D721Med (cell line): Measurements from ENCODE around the gene LDHD.
A peak's percentile ranks its signal among the peaks of the same experiment; 100 is the strongest.

Source experiments
- DNase-seq: peaks from one replicate; pipeline ENCODE4 v3.0.0; 2011; ENCODE audit warnings: low spot score; ENCODE audit not compliant: insufficient read length
- FAIRE-seq: peaks from 2 replicates; lab custom pipeline; 2011; peaks lifted over from hg19 to GRCh38; lab: Jason Lieb, UNC
- TF ChIP-seq, protein P1 (sequence below): IDR thresholded peaks from 2 replicates; pipeline ENCODE4 v1.5.1; 2012; ENCODE audit warnings: mild to moderate bottlenecking, control low read depth; ENCODE audit not compliant: insufficient read depth; ENCODE audit errors: missing control alignments

Gene LDHD

GRCh38 chr16:75110637-75111513, 5.7 kb downstream of the LDHD start:
- TF ChIP-seq, protein P1, sequence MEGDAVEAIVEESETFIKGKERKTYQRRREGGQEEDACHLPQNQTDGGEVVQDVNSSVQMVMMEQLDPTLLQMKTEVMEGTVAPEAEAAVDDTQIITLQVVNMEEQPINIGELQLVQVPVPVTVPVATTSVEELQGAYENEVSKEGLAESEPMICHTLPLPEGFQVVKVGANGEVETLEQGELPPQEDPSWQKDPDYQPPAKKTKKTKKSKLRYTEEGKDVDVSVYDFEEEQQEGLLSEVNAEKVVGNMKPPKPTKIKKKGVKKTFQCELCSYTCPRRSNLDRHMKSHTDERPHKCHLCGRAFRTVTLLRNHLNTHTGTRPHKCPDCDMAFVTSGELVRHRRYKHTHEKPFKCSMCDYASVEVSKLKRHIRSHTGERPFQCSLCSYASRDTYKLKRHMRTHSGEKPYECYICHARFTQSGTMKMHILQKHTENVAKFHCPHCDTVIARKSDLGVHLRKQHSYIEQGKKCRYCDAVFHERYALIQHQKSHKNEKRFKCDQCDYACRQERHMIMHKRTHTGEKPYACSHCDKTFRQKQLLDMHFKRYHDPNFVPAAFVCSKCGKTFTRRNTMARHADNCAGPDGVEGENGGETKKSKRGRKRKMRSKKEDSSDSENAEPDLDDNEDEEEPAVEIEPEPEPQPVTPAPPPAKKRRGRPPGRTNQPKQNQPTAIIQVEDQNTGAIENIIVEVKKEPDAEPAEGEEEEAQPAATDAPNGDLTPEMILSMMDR, result peak; percentile 78
- DNase-seq, result peak; percentile 51
- FAIRE-seq, result no peak

- TF ChIP-seq, protein P1, result no peak
- no peak for DNase-seq
- no peak for FAIRE-seq
Measured at GRCh38 chr16:75109732-75110243, 6.8 kb downstream of the LDHD start.

GRCh38 chr16:75108792-75109731, 7.5 kb downstream of the LDHD start:
- no peak for DNase-seq
- no peak for FAIRE-seq

GRCh38 chr16:75107505-75107904, 9.1 kb downstream of the LDHD start:
- FAIRE-seq (no peak), DNase-seq (no peak)
- TF ChIP-seq, protein P1, result no peak

More at GRCh38 chr16:75108792-75109731, 7.5 kb downstream of the LDHD start:
- TF ChIP-seq, protein P1, result no peak

DNA sequence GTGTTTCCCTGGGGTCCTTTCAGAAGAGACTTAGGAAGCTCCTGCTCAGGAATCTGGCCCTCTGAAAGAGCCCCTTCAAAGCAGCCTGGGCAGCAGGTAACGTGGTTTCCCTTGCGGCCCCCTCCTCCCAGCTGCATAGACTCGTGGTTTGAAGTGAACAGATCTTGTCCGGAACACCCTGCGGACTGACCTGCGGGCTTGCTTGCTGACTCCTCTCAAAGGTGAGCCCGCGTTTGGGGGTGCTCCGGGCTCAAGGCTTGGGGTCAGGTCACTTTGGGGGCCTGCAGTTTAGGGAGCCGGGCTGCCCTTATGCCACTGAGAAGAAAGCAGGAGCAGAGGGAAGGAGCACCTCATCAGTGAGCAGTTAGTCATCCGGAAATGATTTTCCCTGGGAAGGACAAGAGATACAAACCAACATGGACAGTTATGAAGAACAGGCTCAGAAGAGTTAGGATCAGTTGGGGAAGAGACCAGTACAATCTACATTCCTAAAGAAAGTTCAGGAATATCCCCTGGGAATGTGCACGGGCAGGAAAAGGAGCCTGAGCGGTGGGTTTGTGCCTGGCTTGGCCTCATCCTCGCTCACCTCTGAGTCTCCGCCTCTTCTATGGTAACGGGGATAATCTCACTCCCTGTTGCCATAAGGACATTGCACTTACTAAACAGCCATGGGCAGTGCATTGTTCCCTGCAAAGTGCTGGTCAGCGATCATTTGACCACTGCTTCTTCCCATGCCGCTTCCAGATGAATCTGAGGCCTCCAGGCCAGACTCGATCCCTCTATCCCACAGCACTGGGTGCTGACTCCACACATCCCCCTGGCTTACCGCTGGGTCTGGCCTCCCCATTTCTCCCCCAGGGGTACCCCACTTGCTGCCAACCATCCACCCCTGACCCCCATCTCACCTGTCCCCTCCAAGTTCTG, 10.0 kb downstream of the LDHD start:
- no peak for FAIRE-seq
- TF ChIP-seq, protein P1, result no peak
- DNase-seq, result no peak
